Liver (tissue), 3 donors: Measurements from ENCODE around the gene LRRC32.

Experiments
- FOXA1 ChIP-seq: IDR thresholded peaks from 2 replicates; pipeline ENCODE4 v1.6.1; 2016; ENCODE audit warnings: antibody characterized with exemption
- GABPA ChIP-seq, 2 donors: IDR thresholded peaks in 1 of 2; conservative IDR thresholded peaks in 1 of 2; 2 replicates each; pipeline ENCODE4 v1.6.1; 2016; ENCODE audit warnings: antibody characterized with exemption in 2 of 2, mild to moderate bottlenecking in 1 of 2, moderate library complexity in 1 of 2
- HNF4A ChIP-seq, 2 donors: conservative IDR thresholded peaks; 2 replicates each; pipeline ENCODE4 v1.6.1; 2016; ENCODE audit warnings: antibody characterized with exemption in 2 of 2, mild to moderate bottlenecking in 2 of 2
- HNF4G ChIP-seq: IDR thresholded peaks from 2 replicates; pipeline ENCODE4 v1.6.1; 2016; ENCODE audit warnings: antibody characterized with exemption
- RAD21 ChIP-seq, 2 donors: IDR thresholded peaks; 2 replicates each; pipeline ENCODE4 v1.6.1; 2016; ENCODE audit warnings: antibody characterized with exemption in 2 of 2, mild to moderate bottlenecking in 2 of 2
- REST ChIP-seq: IDR thresholded peaks from 2 replicates; pipeline ENCODE4 v1.6.1; 2016; ENCODE audit warnings: antibody characterized with exemption, mild to moderate bottlenecking
- RXRA ChIP-seq, 2 donors: IDR thresholded peaks; 2 replicates each; pipeline ENCODE4 v1.6.1; 2017 to 2018; ENCODE audit warnings: antibody characterized with exemption in 2 of 2, mild to moderate bottlenecking in 1 of 2
- SP1 ChIP-seq: IDR thresholded peaks from 2 replicates; pipeline ENCODE4 v1.6.1; 2018; ENCODE audit warnings: antibody characterized with exemption, mild to moderate bottlenecking
- TAF1 ChIP-seq: conservative IDR thresholded peaks from 2 replicates; pipeline ENCODE4 v1.6.1; 2016; ENCODE audit warnings: antibody characterized with exemption, mild to moderate bottlenecking
- YY1 ChIP-seq: IDR thresholded peaks from 2 replicates; pipeline ENCODE4 v1.6.1; 2016; ENCODE audit warnings: antibody characterized with exemption, mild to moderate bottlenecking
- ZBTB33 ChIP-seq: IDR thresholded peaks from 2 replicates; pipeline ENCODE4 v1.6.1; 2016; ENCODE audit warnings: antibody characterized with exemption
- TF ChIP-seq, protein P1 (sequence below): fragments of 150-350 bp; IDR thresholded peaks from 2 replicates; pipeline ENCODE4 v1.5.1; 2017; ENCODE audit warnings: improper control_type of control experiment, low read depth, low read length; ENCODE audit not compliant: missing input control
- TF ChIP-seq, protein P2 (sequence below): IDR thresholded peaks from 2 replicates; pipeline ENCODE4 v1.6.1; 2016; ENCODE audit warnings: antibody characterized with exemption
- TF ChIP-seq, protein P3 (sequence below): IDR thresholded peaks from 2 replicates; pipeline ENCODE4 v1.6.1; 2016; ENCODE audit warnings: antibody characterized with exemption
- donor health status: healthy.
- donor health status: healthy.

- TF ChIP-seq, protein P1, sequence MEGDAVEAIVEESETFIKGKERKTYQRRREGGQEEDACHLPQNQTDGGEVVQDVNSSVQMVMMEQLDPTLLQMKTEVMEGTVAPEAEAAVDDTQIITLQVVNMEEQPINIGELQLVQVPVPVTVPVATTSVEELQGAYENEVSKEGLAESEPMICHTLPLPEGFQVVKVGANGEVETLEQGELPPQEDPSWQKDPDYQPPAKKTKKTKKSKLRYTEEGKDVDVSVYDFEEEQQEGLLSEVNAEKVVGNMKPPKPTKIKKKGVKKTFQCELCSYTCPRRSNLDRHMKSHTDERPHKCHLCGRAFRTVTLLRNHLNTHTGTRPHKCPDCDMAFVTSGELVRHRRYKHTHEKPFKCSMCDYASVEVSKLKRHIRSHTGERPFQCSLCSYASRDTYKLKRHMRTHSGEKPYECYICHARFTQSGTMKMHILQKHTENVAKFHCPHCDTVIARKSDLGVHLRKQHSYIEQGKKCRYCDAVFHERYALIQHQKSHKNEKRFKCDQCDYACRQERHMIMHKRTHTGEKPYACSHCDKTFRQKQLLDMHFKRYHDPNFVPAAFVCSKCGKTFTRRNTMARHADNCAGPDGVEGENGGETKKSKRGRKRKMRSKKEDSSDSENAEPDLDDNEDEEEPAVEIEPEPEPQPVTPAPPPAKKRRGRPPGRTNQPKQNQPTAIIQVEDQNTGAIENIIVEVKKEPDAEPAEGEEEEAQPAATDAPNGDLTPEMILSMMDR = no peak
- TF ChIP-seq TAF1 (no peak), HNF4A (conservative IDR thresholded peaks at IDR 0.05) (no peak), SP1 (no peak), REST (no peak), YY1 (no peak), RAD21 (IDR thresholded peaks at IDR 0.05) (no peak), ZBTB33 (no peak), FOXA1 (no peak), HNF4G (no peak), RXRA (IDR thresholded peaks at IDR 0.05) (no peak), GABPA (IDR thresholded peaks at IDR 0.05 in 1 of 2, conservative IDR thresholded peaks at IDR 0.05 in 1 of 2) (no peak)
- TF ChIP-seq, protein P2, sequence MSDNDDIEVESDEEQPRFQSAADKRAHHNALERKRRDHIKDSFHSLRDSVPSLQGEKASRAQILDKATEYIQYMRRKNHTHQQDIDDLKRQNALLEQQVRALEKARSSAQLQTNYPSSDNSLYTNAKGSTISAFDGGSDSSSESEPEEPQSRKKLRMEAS = no peak
- TF ChIP-seq, protein P3, sequence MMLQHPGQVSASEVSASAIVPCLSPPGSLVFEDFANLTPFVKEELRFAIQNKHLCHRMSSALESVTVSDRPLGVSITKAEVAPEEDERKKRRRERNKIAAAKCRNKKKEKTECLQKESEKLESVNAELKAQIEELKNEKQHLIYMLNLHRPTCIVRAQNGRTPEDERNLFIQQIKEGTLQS = no peak
Measured at GRCh38 chr11:76614471-76615179, 55.9 kb downstream of the LRRC32 start.
